ENCODE results near the gene VPS51.

VPS51 gene

GRCh38 chr11:65109231-65110198 lies 13.5 kb downstream of the VPS51 start:
- no peaks in the 10 kb centered on the region for H3K79me2 ChIP-seq (ENCODE audit: insufficient read depth, low read length)
- peaks cover 31% of the 10 kb centered on the region for H3K4me1 ChIP-seq (ENCODE audit: insufficient read depth, low read length, severe bottlenecking)
- H3K4me2 ChIP-seq (ENCODE audit: low read length), result no peak overlapping the region
- no peak overlapping the region for H3K9ac ChIP-seq (ENCODE audit: low read length)
- H3F3A ChIP-seq (ENCODE audit: insufficient read depth, low read length), result 0 out of 2 replicates have a peak, but pooled peaks cover 5% of the 10 kb centered on the region
- H3K9me2 ChIP-seq (ENCODE audit: low read depth, low read length), result no peaks in the 10 kb centered on the region
- no peak overlapping the region for H3K4me3 ChIP-seq (ENCODE audit: low read depth, low read length, poor library complexity, severe bottlenecking)
- no peaks in the 10 kb centered on the region for H3K9me3 ChIP-seq (ENCODE audit: low read length)
- H2AFZ ChIP-seq (ENCODE audit: low read length), result no peak overlapping the region
- TF ChIP-seq EZH2 (IDR thresholded peaks at IDR 0.05; ENCODE audit: borderline replicate concordance, low read length), result no peak
- TF ChIP-seq CTCF (IDR thresholded peaks at IDR 0.05; ENCODE audit: low read length), result no peak
- H4K20me1 ChIP-seq (ENCODE audit: insufficient read depth, low read length), result no peaks in the 10 kb centered on the region
- H3K36me3 ChIP-seq (ENCODE audit: insufficient read depth, low read length), result peaks cover 33% of the 10 kb centered on the region; the same call in 1 of the 2 replicates
- no peak overlapping the region for H3K27ac ChIP-seq (ENCODE audit: low read depth, low read length, poor library complexity, severe bottlenecking)
- no peaks in the 10 kb centered on the region for H3K27me3 ChIP-seq (ENCODE audit: insufficient read depth, low read length)

GRCh38 chr11:65110354-65110861 lies 14.4 kb downstream of the VPS51 start:
- H3K27ac ChIP-seq (ENCODE audit: low read depth, low read length, poor library complexity, severe bottlenecking), result peak overlapping the region; percentile 55
- H3K36me3 ChIP-seq (ENCODE audit: insufficient read depth, low read length), result peaks cover 33% of the 10 kb centered on the region; the same call in 1 of the 2 replicates
- H3K4me3 ChIP-seq (ENCODE audit: low read depth, low read length, poor library complexity, severe bottlenecking), result no peak overlapping the region
- H3F3A ChIP-seq (ENCODE audit: insufficient read depth, low read length), result 0 out of 2 replicates have a peak, but pooled peaks cover 5% of the 10 kb centered on the region
- H3K9me2 ChIP-seq (ENCODE audit: low read depth, low read length), result no peaks in the 10 kb centered on the region
- peak overlapping the region; percentile 3; the same call in 1 of the 2 replicates for H3K4me2 ChIP-seq (ENCODE audit: low read length)
- no peaks in the 10 kb centered on the region for H3K27me3 ChIP-seq (ENCODE audit: insufficient read depth, low read length)
- H4K20me1 ChIP-seq (ENCODE audit: insufficient read depth, low read length), result no peaks in the 10 kb centered on the region
- H3K9ac ChIP-seq (ENCODE audit: low read length), result peak overlapping the region; percentile 5; the same call in 1 of the 2 replicates
- no peak overlapping the region for H2AFZ ChIP-seq (ENCODE audit: low read length)
- H3K4me1 ChIP-seq (ENCODE audit: insufficient read depth, low read length, severe bottlenecking), result peaks cover 31% of the 10 kb centered on the region
- no peaks in the 10 kb centered on the region for H3K79me2 ChIP-seq (ENCODE audit: insufficient read depth, low read length)
- no peaks in the 10 kb centered on the region for H3K9me3 ChIP-seq (ENCODE audit: low read length)
- TF ChIP-seq CTCF (IDR thresholded peaks at IDR 0.05; ENCODE audit: low read length), result peak; percentile 91
- no peak for TF ChIP-seq EZH2 (IDR thresholded peaks at IDR 0.05; ENCODE audit: borderline replicate concordance, low read length)

GRCh38 chr11:65111159-65111743 lies 15.2 kb downstream of the VPS51 start:
- no peaks in the 10 kb centered on the region for H3K27me3 ChIP-seq (ENCODE audit: insufficient read depth, low read length)
- H3K4me2 ChIP-seq (ENCODE audit: low read length), result peak overlapping the region; percentile 90
- peaks cover 35% of the 10 kb centered on the region for H3K36me3 ChIP-seq (ENCODE audit: insufficient read depth, low read length)
- H3K27ac ChIP-seq (ENCODE audit: low read depth, low read length, poor library complexity, severe bottlenecking), result peak overlapping the region; percentile 55
- H2AFZ ChIP-seq (ENCODE audit: low read length), result no peak overlapping the region
- H3K9me3 ChIP-seq (ENCODE audit: low read length), result no peaks in the 10 kb centered on the region
- H3K9ac ChIP-seq (ENCODE audit: low read length), result no peak overlapping the region
- H3K4me3 ChIP-seq (ENCODE audit: low read depth, low read length, poor library complexity, severe bottlenecking), result peak overlapping the region; percentile 75
- peaks cover 39% of the 10 kb centered on the region for H3K4me1 ChIP-seq (ENCODE audit: insufficient read depth, low read length, severe bottlenecking)
- H3K9me2 ChIP-seq (ENCODE audit: low read depth, low read length), result no peaks in the 10 kb centered on the region
- H3F3A ChIP-seq (ENCODE audit: insufficient read depth, low read length), result 0 out of 2 replicates have a peak, but pooled peaks cover 5% of the 10 kb centered on the region
- H3K79me2 ChIP-seq (ENCODE audit: insufficient read depth, low read length), result no peaks in the 10 kb centered on the region
- no peak for TF ChIP-seq EZH2 (IDR thresholded peaks at IDR 0.05; ENCODE audit: borderline replicate concordance, low read length)
- TF ChIP-seq CTCF (IDR thresholded peaks at IDR 0.05; ENCODE audit: low read length), result no peak
- no peaks in the 10 kb centered on the region for H4K20me1 ChIP-seq (ENCODE audit: insufficient read depth, low read length)
